Mesenteric fat pad (tissue), 1 donor: ENCODE results near the gene SOCS7. TPM values are rescaled to one million over a fixed set of nuclear protein-coding genes. Genes with fewer than 3 reads are reported as not detected.
"Not testable (repeated sequence)": the region's sequence is repeated elsewhere in the genome, so short reads cannot be mapped to it uniquely, and the experiment has no call there.

Source experiments
- DNase-seq: peaks from one replicate; pipeline ENCODE4 v3.0.0-alpha.2; 2020; ENCODE audit warnings: low spot score
- total RNA-seq: library from RNA; stranded (reverse); fragmentation: NEBNext Ultra II Directional; extraction: Animal tissue kit (Norgen Biotek cat#: 25700); gene quantifications from one replicate; pipeline ENCODE4 v1.2.1, GENCODE V29; 2021
- donor health status: DM: yes; HTN: yes; CAD: no.

Gene SOCS7
- total RNA-seq, 1 donor from 2014 or later: 14.5 TPM

GRCh38 chr17:38436386-38436785 is 84.7 kb downstream of the SOCS7 start:
- DNase-seq: no peak

- not testable (repeated sequence) for DNase-seq
Observed at GRCh38 chr17:38437313-38437712, 85.7 kb downstream of the SOCS7 start.

GRCh38 chr17:38439436-38439835 is 87.8 kb downstream of the SOCS7 start:
- DNase-seq: no peak

- no peak for DNase-seq
Observed at GRCh38 chr17:38440614-38441397, 89.2 kb downstream of the SOCS7 start.

GRCh38 chr17:38441429-38442061 is 89.9 kb downstream of the SOCS7 start:
- DNase-seq: no peak

- DNase-seq: no peak
Observed at GRCh38 chr17:38442548-38442947, 90.9 kb downstream of the SOCS7 start.

- no peak for DNase-seq
Observed at GRCh38 chr17:38443356-38444031, 91.8 kb downstream of the SOCS7 start.

- no peak for DNase-seq
Observed at GRCh38 chr17:38444151-38444550, 92.5 kb downstream of the SOCS7 start.

- DNase-seq: no peak
Observed at GRCh38 chr17:38447502-38448085, 96.0 kb downstream of the SOCS7 start.

GRCh38 chr17:38448208-38448771 is 96.6 kb downstream of the SOCS7 start:
- DNase-seq: no peak

GRCh38 chr17:38449364-38449763 is 97.7 kb downstream of the SOCS7 start:
- DNase-seq: no peak

- DNase-seq: no peak
Observed at GRCh38 chr17:38450557-38451029, 98.9 kb downstream of the SOCS7 start.

- DNase-seq: no peak
Observed at GRCh38 chr17:38451030-38451839, 99.6 kb downstream of the SOCS7 start.

- DNase-seq: no peak
Observed at GRCh38 chr17:38451840-38452529, 100.3 kb downstream of the SOCS7 start.

- no peak for DNase-seq
Observed at GRCh38 chr17:38452719-38453118, 101.1 kb downstream of the SOCS7 start.

GRCh38 chr17:38453951-38454421 is 102.3 kb downstream of the SOCS7 start:
- no peak for DNase-seq

GRCh38 chr17:38454532-38454931 is 102.9 kb downstream of the SOCS7 start:
- no peak for DNase-seq
